ENCODE data around the gene KDM2B.

The KDM2B gene

DNA sequence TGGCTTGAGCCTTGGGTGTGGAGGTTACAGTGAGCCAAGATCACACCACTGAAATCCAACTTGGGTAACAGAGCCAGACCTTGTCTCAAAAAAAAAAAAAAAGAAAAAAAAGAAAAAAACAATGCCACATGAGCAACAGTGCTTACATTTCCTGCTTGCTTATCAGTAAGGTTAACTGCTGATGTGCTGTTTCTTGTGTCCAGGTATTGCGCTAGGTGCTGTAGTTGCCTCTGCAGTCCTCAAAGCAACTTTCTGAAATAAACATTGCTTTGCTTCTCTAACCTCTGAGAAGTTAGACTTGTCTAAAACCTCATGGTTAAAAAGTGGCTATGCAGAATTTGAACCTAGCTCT, 156.2 kb downstream of the KDM2B start:
- TF ChIP-seq ZFX (IDR thresholded peaks at IDR 0.05; ENCODE audit: borderline replicate concordance), result no peak
- TF ChIP-seq, protein P1, sequence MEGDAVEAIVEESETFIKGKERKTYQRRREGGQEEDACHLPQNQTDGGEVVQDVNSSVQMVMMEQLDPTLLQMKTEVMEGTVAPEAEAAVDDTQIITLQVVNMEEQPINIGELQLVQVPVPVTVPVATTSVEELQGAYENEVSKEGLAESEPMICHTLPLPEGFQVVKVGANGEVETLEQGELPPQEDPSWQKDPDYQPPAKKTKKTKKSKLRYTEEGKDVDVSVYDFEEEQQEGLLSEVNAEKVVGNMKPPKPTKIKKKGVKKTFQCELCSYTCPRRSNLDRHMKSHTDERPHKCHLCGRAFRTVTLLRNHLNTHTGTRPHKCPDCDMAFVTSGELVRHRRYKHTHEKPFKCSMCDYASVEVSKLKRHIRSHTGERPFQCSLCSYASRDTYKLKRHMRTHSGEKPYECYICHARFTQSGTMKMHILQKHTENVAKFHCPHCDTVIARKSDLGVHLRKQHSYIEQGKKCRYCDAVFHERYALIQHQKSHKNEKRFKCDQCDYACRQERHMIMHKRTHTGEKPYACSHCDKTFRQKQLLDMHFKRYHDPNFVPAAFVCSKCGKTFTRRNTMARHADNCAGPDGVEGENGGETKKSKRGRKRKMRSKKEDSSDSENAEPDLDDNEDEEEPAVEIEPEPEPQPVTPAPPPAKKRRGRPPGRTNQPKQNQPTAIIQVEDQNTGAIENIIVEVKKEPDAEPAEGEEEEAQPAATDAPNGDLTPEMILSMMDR (IDR thresholded peaks at IDR 0.05), result no peak
- no peak overlapping the region for H3K27ac ChIP-seq

GRCh38 chr12:121423682-121424623, 156.9 kb downstream of the KDM2B start:
- no peak overlapping the region for H3K27ac ChIP-seq
- no peak for TF ChIP-seq ZFX (IDR thresholded peaks at IDR 0.05; ENCODE audit: borderline replicate concordance)
- TF ChIP-seq, protein P1 (IDR thresholded peaks at IDR 0.05), result no peak

DNA sequence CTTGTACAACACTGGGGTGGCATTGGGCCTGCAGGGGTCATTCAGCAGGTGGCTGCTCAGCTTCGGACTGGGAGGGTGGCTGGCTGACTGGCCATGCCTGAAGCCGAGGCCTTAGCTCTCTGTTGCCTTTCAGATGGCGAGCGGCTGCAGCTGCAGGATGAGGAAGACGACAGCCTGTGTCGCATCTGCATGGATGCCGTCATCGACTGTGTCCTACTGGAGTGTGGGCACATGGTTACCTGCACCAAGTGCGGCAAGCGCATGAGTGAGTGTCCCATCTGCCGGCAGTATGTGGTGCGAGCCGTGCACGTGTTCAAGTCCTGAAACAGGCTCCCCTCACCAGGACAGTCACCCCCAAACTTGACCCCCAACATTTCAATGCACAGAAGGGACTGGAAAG, 157.6 kb downstream of the KDM2B start:
- no peak overlapping the region for H3K27ac ChIP-seq
- TF ChIP-seq, protein P1 (IDR thresholded peaks at IDR 0.05), result no peak
- TF ChIP-seq ZFX (IDR thresholded peaks at IDR 0.05; ENCODE audit: borderline replicate concordance), result no peak

GRCh38 chr12:121420109-121420508, 160.7 kb downstream of the KDM2B start:
- no peak overlapping the region for H3K27ac ChIP-seq
- TF ChIP-seq, protein P1 (IDR thresholded peaks at IDR 0.05), result no peak
- no peak for TF ChIP-seq ZFX (IDR thresholded peaks at IDR 0.05; ENCODE audit: borderline replicate concordance)

- no peak for TF ChIP-seq ZFX (IDR thresholded peaks at IDR 0.05; ENCODE audit: borderline replicate concordance)
- TF ChIP-seq, protein P1 (IDR thresholded peaks at IDR 0.05), result no peak
- H3K27ac ChIP-seq, result no peak overlapping the region
Observed at GRCh38 chr12:121417847-121418246, 163.0 kb downstream of the KDM2B start.

GRCh38 chr12:121413917-121414316, 166.9 kb downstream of the KDM2B start:
- H3K27ac ChIP-seq, result peak overlapping the region; percentile 72
- no peak for TF ChIP-seq ZFX (IDR thresholded peaks at IDR 0.05; ENCODE audit: borderline replicate concordance)
- TF ChIP-seq, protein P1 (IDR thresholded peaks at IDR 0.05), result no peak

GRCh38 chr12:121405211-121405610, 175.6 kb downstream of the KDM2B start:
- TF ChIP-seq ZFX (IDR thresholded peaks at IDR 0.05; ENCODE audit: borderline replicate concordance), result no peak
- TF ChIP-seq, protein P1 (IDR thresholded peaks at IDR 0.05), result no peak
- H3K27ac ChIP-seq, result peak overlapping the region; percentile 54

All from 22Rv1 (cell line).